ENCODE measurements around the gene REPIN1. TPM values are rescaled to one million over a fixed set of nuclear protein-coding genes. Genes with fewer than 3 reads are reported as not detected.

REPIN1 gene
- total RNA-seq, 1 experiment from 2014 or later: 104 TPM

DNA sequence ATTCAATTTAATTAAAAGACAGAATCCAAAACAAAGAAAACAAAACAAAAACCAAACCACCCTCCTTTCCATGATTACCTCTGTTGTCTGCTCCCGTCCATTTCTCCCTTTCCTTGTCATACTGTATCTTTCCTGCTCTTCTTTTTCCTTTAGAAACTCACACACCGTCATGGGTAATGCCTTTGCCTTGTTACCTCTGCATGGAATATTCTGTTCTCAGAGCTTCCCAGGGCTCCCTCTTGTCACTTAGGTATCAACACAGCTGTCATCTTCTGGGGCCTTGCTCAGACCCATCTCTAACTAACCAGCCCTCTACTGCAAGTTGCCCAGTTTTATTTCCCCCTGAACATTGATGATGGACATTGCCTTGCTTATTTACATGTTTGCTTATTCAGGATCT, 51.6 kb downstream of the REPIN1 start:
- no peak for DNase-seq (ENCODE audit: extremely low read depth, low read depth)

DNA sequence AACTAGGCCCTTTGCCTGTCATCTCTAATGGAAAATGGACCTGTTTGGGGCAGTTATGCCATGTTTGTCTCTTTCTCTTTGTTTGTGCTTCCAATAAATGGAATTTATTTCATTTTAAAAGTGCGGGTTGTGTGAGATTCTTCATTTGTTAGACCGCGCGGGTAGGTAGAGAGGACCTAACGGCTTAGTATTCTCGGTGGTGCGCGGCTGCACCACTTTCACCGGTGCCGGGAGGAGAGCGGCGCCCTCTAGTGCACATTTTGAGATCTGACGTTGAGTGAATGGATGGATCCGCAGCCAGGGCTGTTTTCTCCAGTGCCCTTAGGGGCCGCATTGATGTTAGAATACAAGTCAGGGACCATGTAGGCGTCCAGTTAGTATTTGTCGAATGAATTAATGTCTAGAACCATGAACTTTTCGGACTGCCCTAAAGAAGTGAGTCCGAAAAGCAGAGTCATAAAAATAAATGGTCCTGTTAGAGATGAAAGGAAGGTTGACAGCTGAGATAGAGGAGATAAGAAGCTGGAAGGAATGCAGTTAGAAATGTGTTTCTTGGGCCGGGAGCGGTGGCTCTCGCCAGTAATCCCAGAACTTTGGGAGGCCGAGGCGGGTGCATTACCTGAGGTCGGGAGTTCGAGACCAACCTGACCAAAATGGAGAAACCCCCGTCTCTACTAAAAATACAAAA, 52.5 kb downstream of the REPIN1 start:
- DNase-seq (ENCODE audit: extremely low read depth, low read depth): peak; percentile 76

DNA sequence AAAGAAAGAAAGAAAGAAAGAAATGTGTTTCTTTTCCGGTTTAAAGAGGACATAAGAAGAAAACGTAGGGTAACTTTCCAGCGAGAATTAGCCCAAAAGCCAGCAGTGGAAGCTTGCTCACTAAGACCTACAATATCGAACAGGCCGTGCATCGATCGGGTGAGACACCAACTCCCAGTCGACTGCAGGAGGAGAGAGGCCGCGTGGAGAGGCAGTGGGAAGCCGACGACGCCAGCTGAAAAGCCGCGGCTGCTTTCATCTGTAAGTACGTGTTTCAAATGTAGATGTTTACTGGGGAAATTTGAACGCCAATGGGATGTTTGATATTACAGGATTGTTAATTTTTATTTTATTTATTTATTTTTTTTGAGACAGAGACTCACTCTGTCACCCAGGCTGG, 53.2 kb downstream of the REPIN1 start:
- DNase-seq (ENCODE audit: extremely low read depth, low read depth): no peak

Other genes with a start within 250 kb of the REPIN1 start
- gene LRRC61, start 45.5 kb upstream of the REPIN1 start, total RNA-seq (2014; rRNA removed; shearing (Covaris generic)): 0.47 TPM in 1 of 2 replicates, not detected in the other
- not detected in 2 replicates for gene ACTR3C, start 45.3 kb upstream of the REPIN1 start, total RNA-seq (2014; rRNA removed; shearing (Covaris generic))
- not detected in 2 replicates for gene RARRES2, start 27.2 kb upstream of the REPIN1 start, total RNA-seq (2014; rRNA removed; shearing (Covaris generic))
- 3.8 and 4.4 TPM in 2 replicates for gene ZNF775, start 10.5 kb downstream of the REPIN1 start, total RNA-seq (2014; rRNA removed; shearing (Covaris generic))
- gene GIMAP8, start 81.8 kb downstream of the REPIN1 start, total RNA-seq (2014; rRNA removed; shearing (Covaris generic)): not detected in 2 replicates
- not detected in 2 replicates for gene GIMAP7, start 146.1 kb downstream of the REPIN1 start, total RNA-seq (2014; rRNA removed; shearing (Covaris generic))
- not detected in 2 replicates for gene GIMAP4, start 198.6 kb downstream of the REPIN1 start, total RNA-seq (2014; rRNA removed; shearing (Covaris generic))

All from NCI-H460 (cell line).